ENCODE measurements around the gene GCAT.

GRCh38 chr22:37823134-37823985 lies 15.6 kb downstream of the GCAT start, which contains the start of gene GALR3:
- TF ChIP-seq CTCF (IDR thresholded peaks at IDR 0.05; ENCODE audit: poor library complexity), result no peak
- TF ChIP-seq EZH2phosphoT487 (IDR thresholded peaks at IDR 0.05; ENCODE audit: low read depth, severe bottlenecking, unreplicated experiment), result no peak
